Measurements from ENCODE around the gene MOV10. TPM values are rescaled to one million over a fixed set of nuclear protein-coding genes. Genes with fewer than 3 reads are reported as not detected.
A peak's percentile ranks its signal among the peaks of the same experiment; 100 is the strongest.

Gene MOV10
- total RNA-seq, 1 donor from 2014 or later = 47.5 TPM

GRCh38 chr1:112698366-112699310 lies 24.2 kb downstream of the MOV10 start:
- Histone ChIP-seq H3K27ac (no peak overlapping the region), H3K79me2 (ENCODE audit: low read depth) (no peaks in the 10 kb centered on the region), H3F3A (ENCODE audit: low read depth) (no peaks in the 10 kb centered on the region), H2AFZ (replicated peaks) (no peak overlapping the region), H4K20me1 (ENCODE audit: low read depth) (peaks cover 9% of the 10 kb centered on the region), H3K27me3 (no peaks in the 10 kb centered on the region), H3K4me2 (no peak overlapping the region), H3K4me3 (no peak overlapping the region), H3K9me3 (ENCODE audit: low read depth) (no peaks in the 10 kb centered on the region), H3K4me1 (no peaks in the 10 kb centered on the region), H3K36me3 (no peaks in the 10 kb centered on the region), H3K9ac (no peak overlapping the region)
- Mint-ChIP-seq H3K9me3 (no peaks in the 10 kb centered on the region), H3K4me1 (peaks cover 38% of the 10 kb centered on the region), H3K27me3 (ENCODE audit: insufficient read depth, low read depth) (peaks cover 19% of the 10 kb centered on the region), H3K4me3 (no peak overlapping the region), H3K27ac (no peak overlapping the region), H3K36me3 (peaks cover 29% of the 10 kb centered on the region)
- TF ChIP-seq CTCF (IDR thresholded peaks at IDR 0.05) (no peak), EZH2phosphoT487 (IDR thresholded peaks at IDR 0.05) (no peak), EZH2 (IDR thresholded peaks at IDR 0.05) (no peak)
- DNase-seq (ENCODE audit: low spot score) = no peak

- Histone ChIP-seq H3K79me2 (ENCODE audit: low read depth) (no peaks in the 10 kb centered on the region), H3K36me3 (no peaks in the 10 kb centered on the region), H3K27me3 (no peaks in the 10 kb centered on the region), H3K9ac (no peak overlapping the region), H3K9me3 (ENCODE audit: low read depth) (no peaks in the 10 kb centered on the region), H3F3A (ENCODE audit: low read depth) (no peaks in the 10 kb centered on the region), H3K4me3 (no peak overlapping the region), H4K20me1 (ENCODE audit: low read depth) (peaks cover 17% of the 10 kb centered on the region), H3K4me1 (peaks cover 7% of the 10 kb centered on the region), H3K4me2 (no peak overlapping the region), H2AFZ (replicated peaks) (no peak overlapping the region), H3K27ac (no peak overlapping the region)
- TF ChIP-seq EZH2 (IDR thresholded peaks at IDR 0.05) (no peak), CTCF (IDR thresholded peaks at IDR 0.05) (no peak), EZH2phosphoT487 (IDR thresholded peaks at IDR 0.05) (no peak)
- Mint-ChIP-seq H3K4me1 (peaks cover 47% of the 10 kb centered on the region), H3K27ac (peak overlapping the region; percentile 87), H3K4me3 (peak overlapping the region; percentile 8), H3K36me3 (peaks cover 29% of the 10 kb centered on the region), H3K27me3 (ENCODE audit: insufficient read depth, low read depth) (peaks cover 25% of the 10 kb centered on the region), H3K9me3 (no peaks in the 10 kb centered on the region)
- DNase-seq (ENCODE audit: low spot score) = no peak
Measured at GRCh38 chr1:112699425-112700144, 25.1 kb downstream of the MOV10 start.

- Histone ChIP-seq H3K27ac (no peak overlapping the region), H3K4me1 (peaks cover 15% of the 10 kb centered on the region), H3K27me3 (no peaks in the 10 kb centered on the region), H3K4me3 (no peak overlapping the region), H3K36me3 (no peaks in the 10 kb centered on the region), H3K9me3 (ENCODE audit: low read depth) (no peaks in the 10 kb centered on the region), H4K20me1 (ENCODE audit: low read depth) (peaks cover 25% of the 10 kb centered on the region), H2AFZ (replicated peaks) (no peak overlapping the region), H3K79me2 (ENCODE audit: low read depth) (no peaks in the 10 kb centered on the region), H3K9ac (no peak overlapping the region), H3K4me2 (no peak overlapping the region), H3F3A (ENCODE audit: low read depth) (peaks cover 5% of the 10 kb centered on the region)
- Mint-ChIP-seq H3K36me3 (peaks cover 26% of the 10 kb centered on the region), H3K27me3 (ENCODE audit: insufficient read depth, low read depth) (peaks cover 25% of the 10 kb centered on the region), H3K4me1 (peaks cover 57% of the 10 kb centered on the region), H3K9me3 (no peaks in the 10 kb centered on the region), H3K4me3 (peak overlapping the region; percentile 62), H3K27ac (peak overlapping the region; percentile 83)
- no peak for TF ChIP-seq EZH2phosphoT487 (IDR thresholded peaks at IDR 0.05)
- TF ChIP-seq CTCF (IDR thresholded peaks at IDR 0.05) = no peak
- no peak for TF ChIP-seq EZH2 (IDR thresholded peaks at IDR 0.05)
- DNase-seq (ENCODE audit: low spot score) = no peak
Measured at GRCh38 chr1:112700290-112701226, 26.1 kb downstream of the MOV10 start.
